HCT116 (cell line): ENCODE results near the gene RSRC1.

Experiments
- CEBPB ChIP-seq: IDR thresholded peaks from 2 replicates; pipeline ENCODE4 v1.6.1; 2012; ENCODE audit warnings: low read depth
- CTCF ChIP-seq, 3 experiments: fragments of 200-600 bp in 1 of 3; sonication (generic) in 1 of 3; IDR thresholded peaks in 2 of 3; conservative IDR thresholded peaks in 1 of 3; 2 replicates each; pipeline ENCODE4 v1.5.1; 2012 to 2017; ENCODE audit warnings: low read depth in 2 of 3, low read length in 2 of 3, antibody characterized with exemption in 1 of 3, borderline replicate concordance in 1 of 3, control low read depth in 1 of 3, mild to moderate bottlenecking in 1 of 3, mixed read lengths in 1 of 3, mixed run types in 1 of 3, moderate library complexity in 1 of 3; ENCODE audit not compliant: insufficient read depth in 1 of 3
- EGR1 ChIP-seq: IDR thresholded peaks from 2 replicates; pipeline ENCODE4 v1.6.1; 2012; ENCODE audit warnings: low read depth
- EZH2 ChIP-seq: fragments of 200-600 bp; sonication (generic); IDR thresholded peaks from 2 replicates; pipeline ENCODE4 v1.6.1; 2017; ENCODE audit warnings: antibody characterized with exemption, mixed run types
- MAX ChIP-seq: IDR thresholded peaks from 2 replicates; pipeline ENCODE4 v1.6.1; 2012
- POLR2A ChIP-seq: IDR thresholded peaks from 2 replicates; pipeline ENCODE4 v1.7.0; 2011; ENCODE audit warnings: borderline replicate concordance; ENCODE audit not compliant: insufficient read depth, insufficient read length; ENCODE audit errors: extremely low read depth
- REST ChIP-seq: IDR thresholded peaks from 2 replicates; pipeline ENCODE4 v1.6.1; 2012; ENCODE audit warnings: low read depth
- SP1 ChIP-seq: IDR thresholded peaks from 2 replicates; pipeline ENCODE4 v1.6.1; 2012; ENCODE audit warnings: low read depth
- ZBTB33 ChIP-seq: IDR thresholded peaks from 2 replicates; pipeline ENCODE4 v1.6.1; 2011; ENCODE audit warnings: mild to moderate bottlenecking, low read length, moderate library complexity; ENCODE audit not compliant: insufficient replicate concordance; ENCODE audit errors: extremely low read depth

- TF ChIP-seq EGR1: no peak
- no peak for TF ChIP-seq POLR2A
- no peak for TF ChIP-seq CTCF (IDR thresholded peaks at IDR 0.05 in 2 of 3, conservative IDR thresholded peaks at IDR 0.05 in 1 of 3; ENCODE audit: borderline replicate concordance in 1 of 3, insufficient read depth in 1 of 3, low read depth in 2 of 3, low read length in 2 of 3)
- no peak for TF ChIP-seq MAX
- no peak for TF ChIP-seq CEBPB
- TF ChIP-seq SP1: no peak
- TF ChIP-seq EZH2: no peak
- TF ChIP-seq ZBTB33: no peak
- no peak for TF ChIP-seq REST
Observed at GRCh38 chr3:158368271-158368670, 258.4 kb downstream of the RSRC1 start.
